ENCODE measurements around the gene PPP4R3A. TPM values are rescaled to one million over a fixed set of nuclear protein-coding genes. Genes with fewer than 3 reads are reported as not detected.
A peak's percentile ranks its signal among the peaks of the same experiment; 100 is the strongest.

PPP4R3A gene
- total and polyA plus RNA-seq, 9 donors, result 54.5 to 76.0 (median 69.0) TPM

DNA sequence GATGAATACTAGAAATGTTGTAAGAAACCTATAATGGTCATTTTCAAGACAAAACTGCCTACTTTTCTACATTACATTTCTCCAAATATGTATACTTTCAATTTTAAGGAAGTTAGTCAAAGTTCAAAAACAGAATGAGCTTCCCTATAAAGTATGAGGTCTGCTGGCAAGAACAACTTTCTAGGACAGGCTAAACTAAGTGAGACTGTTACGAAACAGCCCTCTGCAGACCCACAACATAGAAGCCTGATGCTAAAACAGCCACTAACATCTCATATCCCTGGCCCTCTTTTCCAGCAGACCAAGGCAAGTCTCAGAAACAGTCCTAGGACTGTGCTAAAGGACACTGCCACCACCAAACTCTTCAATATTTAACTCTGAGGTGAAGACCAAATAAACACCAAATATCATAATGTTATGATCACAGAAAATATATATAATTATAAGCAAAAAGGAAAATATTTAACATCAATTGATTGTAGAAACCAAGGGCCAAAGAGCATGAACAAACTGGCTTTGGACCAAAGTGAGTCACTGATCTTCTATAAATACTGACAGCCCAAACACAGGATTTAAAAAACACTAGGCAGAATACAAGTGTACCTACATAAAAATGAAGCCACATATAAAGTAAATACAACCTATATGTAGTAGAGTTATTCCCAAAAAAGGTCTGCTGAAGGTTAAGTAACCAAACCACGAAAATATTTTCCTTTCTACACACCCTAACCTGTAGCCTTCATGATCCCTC, 27.7 kb downstream of the PPP4R3A start:
- Histone ChIP-seq H3K27me3 (ENCODE audit: control insufficient read depth, insufficient read depth, low read length) (no peaks in the 10 kb centered on the region), H3K36me3 (ENCODE audit: control insufficient read depth, insufficient read depth, low read length) (peaks cover 51% of the 10 kb centered on the region), H3K9me3 (replicated peaks; ENCODE audit: control insufficient read depth, low read depth, low read length) (no peaks in the 10 kb centered on the region), H3K4me3 (ENCODE audit: low read length) (no peak overlapping the region), H3K27ac (ENCODE audit: low read length) (no peak overlapping the region), H3K4me1 (ENCODE audit: control insufficient read depth, insufficient read depth, low read length) (no peaks in the 10 kb centered on the region)
- peak; percentile 21 for DNase-seq
- no CpG with 5 or more reads among the region's 2 CpGs for WGBS (ENCODE audit: insufficient coverage)

- Histone ChIP-seq H3K36me3 (ENCODE audit: control insufficient read depth, insufficient read depth, low read length) (peaks cover 52% of the 10 kb centered on the region), H3K27ac (ENCODE audit: low read length) (no peak overlapping the region), H3K4me3 (ENCODE audit: low read length) (no peak overlapping the region), H3K9me3 (replicated peaks; ENCODE audit: control insufficient read depth, low read depth, low read length) (no peaks in the 10 kb centered on the region), H3K4me1 (ENCODE audit: control insufficient read depth, insufficient read depth, low read length) (no peaks in the 10 kb centered on the region), H3K27me3 (ENCODE audit: control insufficient read depth, insufficient read depth, low read length) (no peaks in the 10 kb centered on the region)
- WGBS (ENCODE audit: insufficient coverage), result 100% methylated on average over 1 of the region's 3 CpGs
- no peak for DNase-seq
Observed at GRCh38 chr14:91477388-91477787, 32.7 kb downstream of the PPP4R3A start.

DNA sequence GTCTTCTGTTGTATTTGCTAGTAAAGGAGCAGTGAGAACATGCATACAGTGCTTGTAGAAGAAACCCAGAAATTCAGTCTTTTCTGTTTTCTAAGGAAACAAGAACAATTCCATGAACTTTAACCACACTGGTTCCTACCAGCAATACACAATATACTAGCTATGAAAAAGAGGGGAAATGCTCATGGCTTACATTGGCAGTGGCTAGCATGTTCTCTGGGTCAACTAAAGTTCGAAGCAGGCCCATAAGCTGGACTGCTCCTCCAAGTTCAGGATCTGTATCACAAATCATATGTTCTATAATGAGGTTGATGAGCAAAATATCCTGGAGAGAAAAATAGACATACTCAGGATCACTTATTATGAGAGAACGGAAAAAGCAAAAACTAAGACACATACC, 37.1 kb downstream of the PPP4R3A start:
- Histone ChIP-seq H3K36me3 (ENCODE audit: control insufficient read depth, insufficient read depth, low read length) (peaks cover 41% of the 10 kb centered on the region), H3K27me3 (ENCODE audit: control insufficient read depth, insufficient read depth, low read length) (no peaks in the 10 kb centered on the region), H3K27ac (ENCODE audit: low read length) (no peak overlapping the region), H3K4me3 (ENCODE audit: low read length) (no peak overlapping the region), H3K9me3 (replicated peaks; ENCODE audit: control insufficient read depth, low read depth, low read length) (no peaks in the 10 kb centered on the region), H3K4me1 (ENCODE audit: control insufficient read depth, insufficient read depth, low read length) (no peaks in the 10 kb centered on the region)
- no CpG with 5 or more reads among the region's 2 CpGs for WGBS (ENCODE audit: insufficient coverage)
- DNase-seq, result no peak

GRCh38 chr14:91470216-91470615, 39.9 kb downstream of the PPP4R3A start:
- Histone ChIP-seq H3K4me1 (ENCODE audit: control insufficient read depth, insufficient read depth, low read length) (no peaks in the 10 kb centered on the region), H3K36me3 (ENCODE audit: control insufficient read depth, insufficient read depth, low read length) (peaks cover 41% of the 10 kb centered on the region), H3K27ac (ENCODE audit: low read length) (no peak overlapping the region), H3K4me3 (ENCODE audit: low read length) (no peak overlapping the region), H3K27me3 (ENCODE audit: control insufficient read depth, insufficient read depth, low read length) (no peaks in the 10 kb centered on the region), H3K9me3 (replicated peaks; ENCODE audit: control insufficient read depth, low read depth, low read length) (no peaks in the 10 kb centered on the region)
- no CpG with 5 or more reads among the region's 2 CpGs for WGBS (ENCODE audit: insufficient coverage)
- DNase-seq, result no peak

DNA sequence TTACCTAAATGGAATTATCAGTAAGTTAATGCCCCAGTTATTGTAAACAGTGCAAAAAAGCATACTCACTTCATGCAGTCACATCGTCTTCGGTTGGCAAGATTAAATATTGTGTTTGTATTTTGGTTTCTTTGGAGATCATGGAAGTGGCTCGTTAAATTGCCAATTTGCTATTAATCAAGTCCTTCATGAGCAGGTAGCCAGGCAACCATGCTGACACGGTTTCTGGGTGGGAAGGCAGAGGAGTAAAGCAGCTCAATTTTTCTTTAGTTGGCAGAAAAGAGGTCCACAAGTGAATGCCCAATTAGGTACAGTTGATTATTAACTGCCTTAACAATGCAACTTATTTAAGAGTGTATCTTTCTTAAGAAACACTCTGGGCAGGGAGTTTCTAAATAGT, 43.9 kb downstream of the PPP4R3A start:
- peaks cover 44% of the 10 kb centered on the region for H3K36me3 ChIP-seq (ENCODE audit: control insufficient read depth, insufficient read depth, low read length)
- no peak overlapping the region for H3K27ac ChIP-seq (ENCODE audit: low read length)
- no peaks in the 10 kb centered on the region for H3K4me1 ChIP-seq (ENCODE audit: control insufficient read depth, insufficient read depth, low read length)
- 74% methylated on average over 2 of the region's 4 CpGs for WGBS (ENCODE audit: insufficient coverage)
- no peaks in the 10 kb centered on the region for H3K9me3 ChIP-seq (replicated peaks; ENCODE audit: control insufficient read depth, low read depth, low read length)
- H3K27me3 ChIP-seq (ENCODE audit: control insufficient read depth, insufficient read depth, low read length), result no peaks in the 10 kb centered on the region
- no peak overlapping the region for H3K4me3 ChIP-seq (ENCODE audit: low read length)
- DNase-seq, result no peak

DNA sequence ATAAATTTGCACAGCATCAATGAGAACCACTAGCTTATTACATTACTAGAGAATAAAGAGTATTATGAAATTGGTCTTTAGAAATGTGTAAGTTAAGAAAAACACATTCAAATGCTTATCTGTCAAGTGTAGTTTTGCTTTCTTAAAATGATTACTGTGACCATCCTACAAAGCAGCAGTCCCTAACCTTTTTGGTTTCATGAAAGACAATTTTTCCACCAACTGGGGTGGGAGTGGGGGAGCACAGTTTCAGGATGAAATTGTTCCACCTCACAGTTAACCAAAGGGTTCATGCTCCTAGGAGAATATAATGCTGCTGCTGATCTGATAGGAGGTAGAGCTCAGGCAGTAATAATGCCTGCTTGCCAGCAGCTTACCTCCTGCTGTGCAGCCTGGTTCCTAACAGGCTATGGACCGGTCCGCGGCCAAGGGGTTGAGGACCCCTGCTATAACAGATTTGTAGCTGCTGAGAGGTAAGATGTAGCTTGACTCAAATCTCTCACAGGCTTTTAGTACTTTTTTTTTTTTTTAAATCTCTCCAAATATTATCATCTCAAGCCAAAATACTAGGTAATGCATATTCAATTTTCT, 45.4 kb downstream of the PPP4R3A start:
- H3K27me3 ChIP-seq (ENCODE audit: control insufficient read depth, insufficient read depth, low read length), result no peaks in the 10 kb centered on the region
- no peaks in the 10 kb centered on the region for H3K9me3 ChIP-seq (replicated peaks; ENCODE audit: control insufficient read depth, low read depth, low read length)
- H3K4me1 ChIP-seq (ENCODE audit: control insufficient read depth, insufficient read depth, low read length), result no peaks in the 10 kb centered on the region
- peaks cover 43% of the 10 kb centered on the region for H3K36me3 ChIP-seq (ENCODE audit: control insufficient read depth, insufficient read depth, low read length)
- H3K27ac ChIP-seq (ENCODE audit: low read length), result no peak overlapping the region
- WGBS (ENCODE audit: insufficient coverage), result no CpG with 5 or more reads among the region's 3 CpGs
- DNase-seq, result no peak
- H3K4me3 ChIP-seq (ENCODE audit: low read length), result no peak overlapping the region

DNA sequence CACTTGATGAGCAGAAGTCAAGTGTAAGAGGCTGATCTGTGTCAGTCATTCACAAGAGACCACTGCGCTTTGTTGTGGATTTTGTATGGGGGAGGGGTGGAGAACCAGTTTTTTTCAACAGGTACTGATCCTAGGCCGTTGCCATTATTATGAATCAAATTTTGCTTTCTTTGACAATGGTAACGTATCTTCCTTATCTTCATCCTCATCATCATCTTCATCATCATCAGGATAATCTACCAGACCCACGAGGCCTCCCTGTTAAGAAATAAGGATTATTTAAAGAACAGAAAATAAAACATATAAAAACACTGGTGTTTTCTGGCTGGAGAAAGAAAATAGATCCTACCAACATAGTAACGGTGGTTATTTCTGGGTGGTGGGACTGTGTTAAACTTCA, 51.5 kb downstream of the PPP4R3A start:
- DNase-seq, result no peak
- no peaks in the 10 kb centered on the region for H3K4me1 ChIP-seq (ENCODE audit: control insufficient read depth, insufficient read depth, low read length)
- no peak overlapping the region for H3K27ac ChIP-seq (ENCODE audit: low read length)
- H3K4me3 ChIP-seq (ENCODE audit: low read length), result no peak overlapping the region
- peaks cover 40% of the 10 kb centered on the region for H3K36me3 ChIP-seq (ENCODE audit: control insufficient read depth, insufficient read depth, low read length)
- no CpG with 5 or more reads among the region's 5 CpGs for WGBS (ENCODE audit: insufficient coverage)
- H3K27me3 ChIP-seq (ENCODE audit: control insufficient read depth, insufficient read depth, low read length), result no peaks in the 10 kb centered on the region
- H3K9me3 ChIP-seq (replicated peaks; ENCODE audit: control insufficient read depth, low read depth, low read length), result no peaks in the 10 kb centered on the region

DNA sequence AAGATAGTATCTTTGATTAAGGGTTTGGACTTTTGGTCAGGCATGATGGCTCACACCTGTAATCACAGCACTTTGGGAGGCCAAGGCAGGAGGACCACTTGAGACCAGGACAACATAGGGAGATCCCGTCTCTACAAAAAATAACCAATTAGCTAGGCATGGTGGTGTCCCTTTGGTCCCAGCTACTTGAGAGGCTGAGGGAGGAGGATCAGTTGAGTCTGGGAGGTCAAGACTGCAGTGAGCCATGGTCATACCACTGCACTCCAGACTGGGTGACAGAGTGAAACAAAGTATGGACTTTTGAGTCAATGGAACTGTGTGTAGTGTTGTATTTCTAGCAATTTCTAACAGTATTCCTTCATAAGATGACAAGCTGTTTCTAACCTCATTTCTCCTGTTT, 53.8 kb downstream of the PPP4R3A start:
- Histone ChIP-seq H3K4me3 (ENCODE audit: low read length) (no peak overlapping the region), H3K36me3 (ENCODE audit: control insufficient read depth, insufficient read depth, low read length) (peaks cover 31% of the 10 kb centered on the region), H3K27me3 (ENCODE audit: control insufficient read depth, insufficient read depth, low read length) (no peaks in the 10 kb centered on the region), H3K9me3 (replicated peaks; ENCODE audit: control insufficient read depth, low read depth, low read length) (no peaks in the 10 kb centered on the region), H3K27ac (ENCODE audit: low read length) (no peak overlapping the region), H3K4me1 (ENCODE audit: control insufficient read depth, insufficient read depth, low read length) (no peaks in the 10 kb centered on the region)
- no CpG with 5 or more reads among the region's 1 CpG for WGBS (ENCODE audit: insufficient coverage)
- no peak for DNase-seq

DNA sequence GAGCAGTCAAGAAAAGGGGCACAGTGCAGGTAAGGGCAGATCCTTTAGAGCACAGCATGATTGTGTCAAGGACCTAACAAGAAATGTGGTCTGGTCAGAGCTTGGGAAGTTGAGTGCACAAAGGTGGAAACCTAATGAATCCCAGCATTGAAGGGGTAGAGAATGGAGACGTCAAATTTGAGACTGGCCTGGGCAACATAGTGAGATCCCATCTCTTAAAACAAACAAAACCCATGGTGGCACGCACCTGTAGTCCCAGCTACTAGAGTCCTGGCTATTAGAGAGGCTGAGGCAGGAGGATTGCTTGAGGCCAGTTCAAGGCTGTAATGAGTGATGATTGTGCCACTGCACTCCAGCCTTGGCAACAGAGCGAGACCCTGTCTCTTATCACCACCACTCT, 55.5 kb downstream of the PPP4R3A start:
- Histone ChIP-seq H3K27ac (ENCODE audit: low read length) (no peak overlapping the region), H3K27me3 (ENCODE audit: control insufficient read depth, insufficient read depth, low read length) (no peaks in the 10 kb centered on the region), H3K9me3 (replicated peaks; ENCODE audit: control insufficient read depth, low read depth, low read length) (no peaks in the 10 kb centered on the region), H3K4me3 (ENCODE audit: low read length) (no peak overlapping the region), H3K4me1 (ENCODE audit: control insufficient read depth, insufficient read depth, low read length) (no peaks in the 10 kb centered on the region), H3K36me3 (ENCODE audit: control insufficient read depth, insufficient read depth, low read length) (peaks cover 21% of the 10 kb centered on the region)
- no CpG with 5 or more reads among the region's 3 CpGs for WGBS (ENCODE audit: insufficient coverage)
- no peak for DNase-seq

DNA sequence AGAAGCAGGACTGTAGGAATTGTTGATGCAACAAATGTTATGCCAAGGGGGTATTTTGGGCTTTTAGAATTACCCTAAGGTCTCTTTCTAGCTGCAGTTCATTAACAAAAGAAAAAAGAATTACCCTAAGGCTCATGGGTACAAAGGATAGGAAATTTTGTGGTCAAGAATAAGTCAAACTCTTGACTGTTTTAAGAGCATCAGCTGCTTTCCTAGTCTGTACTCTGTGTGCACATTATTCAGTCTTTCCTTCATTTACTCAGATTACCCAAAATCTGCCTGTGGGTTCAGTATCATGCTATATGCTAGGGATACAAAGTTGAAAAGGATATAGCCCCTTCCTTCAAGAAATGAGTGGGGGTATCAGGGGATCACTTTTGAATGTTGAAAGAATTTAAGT, 56.0 kb downstream of the PPP4R3A start:
- Histone ChIP-seq H3K4me3 (ENCODE audit: low read length) (no peak overlapping the region), H3K9me3 (replicated peaks; ENCODE audit: control insufficient read depth, low read depth, low read length) (no peaks in the 10 kb centered on the region), H3K36me3 (ENCODE audit: control insufficient read depth, insufficient read depth, low read length) (peaks cover 18% of the 10 kb centered on the region), H3K27ac (ENCODE audit: low read length) (no peak overlapping the region), H3K4me1 (ENCODE audit: control insufficient read depth, insufficient read depth, low read length) (no peaks in the 10 kb centered on the region), H3K27me3 (ENCODE audit: control insufficient read depth, insufficient read depth, low read length) (no peaks in the 10 kb centered on the region)
- DNase-seq, result no peak

All from muscle of leg (tissue), 11 donors.